ENCODE results near the gene ZMYND8.

ZMYND8 gene

GRCh38 chr20:47332381-47333206, 23.9 kb downstream of the ZMYND8 start:
- DNase-seq (ENCODE audit: low read depth in 2 of 2): no peak

- DNase-seq (ENCODE audit: low read depth in 2 of 2): peak in 1 of 2 experiments; percentile 43
Observed at GRCh38 chr20:47330933-47331708, 25.4 kb downstream of the ZMYND8 start.

GRCh38 chr20:47330071-47330470, 26.4 kb downstream of the ZMYND8 start:
- no peak for DNase-seq (ENCODE audit: low read depth in 2 of 2)

GRCh38 chr20:47328129-47328528, 28.4 kb downstream of the ZMYND8 start:
- no peak for DNase-seq (ENCODE audit: low read depth in 2 of 2)

- DNase-seq (ENCODE audit: low read depth in 2 of 2): no peak
Observed at GRCh38 chr20:47327711-47328110, 28.8 kb downstream of the ZMYND8 start.

GRCh38 chr20:47326658-47327268, 29.7 kb downstream of the ZMYND8 start:
- DNase-seq (ENCODE audit: low read depth in 2 of 2): no peak

- no peak for DNase-seq (ENCODE audit: low read depth in 2 of 2)
Observed at GRCh38 chr20:47325242-47325641, 31.3 kb downstream of the ZMYND8 start.

- no peak for DNase-seq (ENCODE audit: low read depth in 2 of 2)
Observed at GRCh38 chr20:47320990-47321805, 35.3 kb downstream of the ZMYND8 start.

- peak; percentile 67 to 68 for DNase-seq (ENCODE audit: low read depth in 2 of 2)
Observed at GRCh38 chr20:47319517-47320252, 36.8 kb downstream of the ZMYND8 start.

- DNase-seq (ENCODE audit: low read depth in 2 of 2): no peak
Observed at GRCh38 chr20:47318586-47319516, 37.6 kb downstream of the ZMYND8 start.

GRCh38 chr20:47318027-47318585, 38.4 kb downstream of the ZMYND8 start:
- peak; percentile 44 for DNase-seq (ENCODE audit: low read depth in 2 of 2)

GRCh38 chr20:47317127-47317895, 39.2 kb downstream of the ZMYND8 start:
- DNase-seq (ENCODE audit: low read depth in 2 of 2): peak; percentile 90 to 91

GRCh38 chr20:47316776-47317126, 39.7 kb downstream of the ZMYND8 start:
- no peak for DNase-seq (ENCODE audit: low read depth in 2 of 2)

- peak; percentile 80 to 82 for DNase-seq (ENCODE audit: low read depth in 2 of 2)
Observed at GRCh38 chr20:47315339-47316056, 41.0 kb downstream of the ZMYND8 start.

- DNase-seq (ENCODE audit: low read depth in 2 of 2): no peak
Observed at GRCh38 chr20:47314647-47315338, 41.7 kb downstream of the ZMYND8 start.

GRCh38 chr20:47311967-47312681, 44.4 kb downstream of the ZMYND8 start:
- no peak for DNase-seq (ENCODE audit: low read depth in 2 of 2)

- DNase-seq (ENCODE audit: low read depth in 2 of 2): no peak
Observed at GRCh38 chr20:47311211-47311610, 45.3 kb downstream of the ZMYND8 start.

Data from fibroblast of skin of left quadriceps (primary cell).